ENCODE results near the gene NBAS.

NBAS gene

GRCh38 chr2:15603044-15603765 lies 42.1 kb upstream of the NBAS start:
- H3K14ac ChIP-seq (ENCODE audit: low read length in 2 of 2) = no peak overlapping the region
- no peak overlapping the region for H4K91ac ChIP-seq (ENCODE audit: low read length)
- DNase-seq = no peak
- no peak overlapping the region for H3K9ac ChIP-seq (ENCODE audit: low read length)
- WGBS = 100% methylated on average over 2 of the region's 3 CpGs
- no peaks in the 10 kb centered on the region for H3K27me3 ChIP-seq (ENCODE audit: control insufficient read depth in 1 of 2, insufficient read depth in 1 of 2, low read length in 2 of 2)
- no peak overlapping the region for H3K4me3 ChIP-seq (ENCODE audit: insufficient read depth in 1 of 2, low read depth in 1 of 2, low read length in 2 of 2)
- no peak overlapping the region for H3K4ac ChIP-seq (ENCODE audit: low read depth in 1 of 2, low read length in 2 of 2)
- H3K4me2 ChIP-seq (ENCODE audit: low read length, poor library complexity, severe bottlenecking) = no peak overlapping the region
- no peaks in the 10 kb centered on the region for H3K9me3 ChIP-seq (ENCODE audit: control insufficient read depth, low read length)
- H3K4me1 ChIP-seq (ENCODE audit: control insufficient read depth, insufficient read depth, low read depth, low read length) = no peaks in the 10 kb centered on the region
- H3K36me3 ChIP-seq (ENCODE audit: control insufficient read depth in 1 of 2, insufficient read depth in 2 of 2, low read depth in 1 of 2, low read length in 2 of 2) = peaks cover 26 to 97% of the 10 kb centered on the region in 2 experiments
- H3K27ac ChIP-seq (ENCODE audit: low read length, poor library complexity, severe bottlenecking) = no peak overlapping the region
- no peak overlapping the region for H2AFZ ChIP-seq (ENCODE audit: low read depth, low read length)
- no peak overlapping the region for H2BK12ac ChIP-seq (ENCODE audit: low read length in 2 of 2)
- H3K18ac ChIP-seq (ENCODE audit: low read depth in 1 of 2, low read length in 2 of 2) = no peak overlapping the region
- no peak overlapping the region for H2AK5ac ChIP-seq (ENCODE audit: low read length, severe bottlenecking)
- H3K79me1 ChIP-seq (replicated peaks; ENCODE audit: low read length, poor library complexity, severe bottlenecking) = peaks cover 23% of the 10 kb centered on the region
- no peak overlapping the region for H3K23ac ChIP-seq (ENCODE audit: low read length in 2 of 2)
- H4K8ac ChIP-seq (ENCODE audit: low read length) = no peak overlapping the region
- H2BK15ac ChIP-seq (ENCODE audit: low read depth, poor library complexity, severe bottlenecking) = no peak overlapping the region
- H2BK120ac ChIP-seq (ENCODE audit: low read depth, low read length) = no peak overlapping the region
- no peak overlapping the region for H2BK5ac ChIP-seq (ENCODE audit: low read depth, low read length, poor library complexity, severe bottlenecking)

- Histone ChIP-seq H3K23ac (ENCODE audit: low read length in 2 of 2) (no peak overlapping the region), H3K9me3 (ENCODE audit: control insufficient read depth, low read length) (no peaks in the 10 kb centered on the region), H3K9ac (ENCODE audit: low read length) (no peak overlapping the region), H3K79me1 (replicated peaks; ENCODE audit: low read length, poor library complexity, severe bottlenecking) (peaks cover 19% of the 10 kb centered on the region), H2BK5ac (ENCODE audit: low read depth, low read length, poor library complexity, severe bottlenecking) (no peak overlapping the region), H2BK12ac (ENCODE audit: low read length in 2 of 2) (no peak overlapping the region), H3K4me1 (ENCODE audit: control insufficient read depth, insufficient read depth, low read depth, low read length) (no peaks in the 10 kb centered on the region), H4K8ac (ENCODE audit: low read length) (no peak overlapping the region), H3K36me3 (ENCODE audit: control insufficient read depth in 1 of 2, insufficient read depth in 2 of 2, low read depth in 1 of 2, low read length in 2 of 2) (peaks cover 20 to 97% of the 10 kb centered on the region in 2 experiments), H3K4me3 (ENCODE audit: insufficient read depth in 1 of 2, low read depth in 1 of 2, low read length in 2 of 2) (no peak overlapping the region), H3K14ac (ENCODE audit: low read length in 2 of 2) (no peak overlapping the region), H2BK15ac (ENCODE audit: low read depth, poor library complexity, severe bottlenecking) (no peak overlapping the region), H2BK120ac (ENCODE audit: low read depth, low read length) (no peak overlapping the region), H4K91ac (ENCODE audit: low read length) (no peak overlapping the region), H2AK5ac (ENCODE audit: low read length, severe bottlenecking) (no peak overlapping the region), H2AFZ (ENCODE audit: low read depth, low read length) (no peak overlapping the region), H3K4me2 (ENCODE audit: low read length, poor library complexity, severe bottlenecking) (no peak overlapping the region), H3K27ac (ENCODE audit: low read length, poor library complexity, severe bottlenecking) (no peak overlapping the region), H3K18ac (ENCODE audit: low read depth in 1 of 2, low read length in 2 of 2) (no peak overlapping the region), H3K27me3 (ENCODE audit: control insufficient read depth in 1 of 2, insufficient read depth in 1 of 2, low read length in 2 of 2) (no peaks in the 10 kb centered on the region), H3K4ac (ENCODE audit: low read depth in 1 of 2, low read length in 2 of 2) (no peak overlapping the region)
- no peak for DNase-seq
- WGBS = 98% methylated on average over 8 of the region's 8 CpGs
These were observed 41.3 kb upstream of the NBAS start for GRCh38 chr2:15602393-15602792.

- Histone ChIP-seq H2BK5ac (ENCODE audit: low read depth, low read length, poor library complexity, severe bottlenecking) (no peak overlapping the region), H3K9ac (ENCODE audit: low read length) (no peak overlapping the region), H3K79me1 (replicated peaks; ENCODE audit: low read length, poor library complexity, severe bottlenecking) (peaks cover 20% of the 10 kb centered on the region), H3K4ac (ENCODE audit: low read depth in 1 of 2, low read length in 2 of 2) (no peak overlapping the region), H3K4me3 (ENCODE audit: insufficient read depth in 1 of 2, low read depth in 1 of 2, low read length in 2 of 2) (no peak overlapping the region), H3K27me3 (ENCODE audit: control insufficient read depth in 1 of 2, insufficient read depth in 1 of 2, low read length in 2 of 2) (no peaks in the 10 kb centered on the region), H2BK120ac (ENCODE audit: low read depth, low read length) (no peak overlapping the region), H4K8ac (ENCODE audit: low read length) (no peak overlapping the region), H3K14ac (ENCODE audit: low read length in 2 of 2) (no peak overlapping the region), H3K36me3 (ENCODE audit: control insufficient read depth in 1 of 2, insufficient read depth in 2 of 2, low read depth in 1 of 2, low read length in 2 of 2) (peaks cover 18 to 97% of the 10 kb centered on the region in 2 experiments), H2BK12ac (ENCODE audit: low read length in 2 of 2) (no peak overlapping the region), H3K4me2 (ENCODE audit: low read length, poor library complexity, severe bottlenecking) (no peak overlapping the region), H3K23ac (ENCODE audit: low read length in 2 of 2) (no peak overlapping the region), H3K4me1 (ENCODE audit: control insufficient read depth, insufficient read depth, low read depth, low read length) (no peaks in the 10 kb centered on the region), H2BK15ac (ENCODE audit: low read depth, poor library complexity, severe bottlenecking) (no peak overlapping the region), H4K91ac (ENCODE audit: low read length) (no peak overlapping the region), H3K18ac (ENCODE audit: low read depth in 1 of 2, low read length in 2 of 2) (no peak overlapping the region), H2AFZ (ENCODE audit: low read depth, low read length) (no peak overlapping the region), H3K27ac (ENCODE audit: low read length, poor library complexity, severe bottlenecking) (no peak overlapping the region), H2AK5ac (ENCODE audit: low read length, severe bottlenecking) (no peak overlapping the region), H3K9me3 (ENCODE audit: control insufficient read depth, low read length) (no peaks in the 10 kb centered on the region)
- DNase-seq = no peak
- no CpG with 5 or more reads among the region's 1 CpG for WGBS
These were observed 40.5 kb upstream of the NBAS start for GRCh38 chr2:15601681-15602080.

- Histone ChIP-seq H3K4me2 (ENCODE audit: low read length, poor library complexity, severe bottlenecking) (no peak overlapping the region), H2BK5ac (ENCODE audit: low read depth, low read length, poor library complexity, severe bottlenecking) (no peak overlapping the region), H3K23ac (ENCODE audit: low read length in 2 of 2) (no peak overlapping the region), H2AK5ac (ENCODE audit: low read length, severe bottlenecking) (no peak overlapping the region), H3K79me1 (replicated peaks; ENCODE audit: low read length, poor library complexity, severe bottlenecking) (peaks cover 21% of the 10 kb centered on the region), H3K9ac (ENCODE audit: low read length) (no peak overlapping the region), H3K18ac (ENCODE audit: low read depth in 1 of 2, low read length in 2 of 2) (no peak overlapping the region), H3K4me1 (ENCODE audit: control insufficient read depth, insufficient read depth, low read depth, low read length) (no peaks in the 10 kb centered on the region), H2BK120ac (ENCODE audit: low read depth, low read length) (no peak overlapping the region), H3K9me3 (ENCODE audit: control insufficient read depth, low read length) (no peaks in the 10 kb centered on the region), H2AFZ (ENCODE audit: low read depth, low read length) (no peak overlapping the region), H3K4ac (ENCODE audit: low read depth in 1 of 2, low read length in 2 of 2) (no peak overlapping the region), H4K91ac (ENCODE audit: low read length) (no peak overlapping the region), H4K8ac (ENCODE audit: low read length) (no peak overlapping the region), H3K36me3 (ENCODE audit: control insufficient read depth in 1 of 2, insufficient read depth in 2 of 2, low read depth in 1 of 2, low read length in 2 of 2) (peaks cover 16 to 97% of the 10 kb centered on the region in 2 experiments), H2BK12ac (ENCODE audit: low read length in 2 of 2) (no peak overlapping the region), H3K14ac (ENCODE audit: low read length in 2 of 2) (no peak overlapping the region), H3K27ac (ENCODE audit: low read length, poor library complexity, severe bottlenecking) (no peak overlapping the region), H3K27me3 (ENCODE audit: control insufficient read depth in 1 of 2, insufficient read depth in 1 of 2, low read length in 2 of 2) (no peaks in the 10 kb centered on the region), H2BK15ac (ENCODE audit: low read depth, poor library complexity, severe bottlenecking) (no peak overlapping the region), H3K4me3 (ENCODE audit: insufficient read depth in 1 of 2, low read depth in 1 of 2, low read length in 2 of 2) (no peak overlapping the region)
- DNase-seq = no peak
- WGBS = 94% methylated on average over 1 of the region's 1 CpG
These were observed 38.9 kb upstream of the NBAS start for GRCh38 chr2:15599994-15600393.
